ENCODE results near the gene MED25. TPM values are rescaled to one million over a fixed set of nuclear protein-coding genes. Genes with fewer than 3 reads are reported as not detected.

Gene MED25
- total and polyA plus RNA-seq, 2 of the 8 experiments (the other 6 are each of a cell fraction or from before 2014, with no cell fraction given), result 21.6 to 71.4 TPM

GRCh38 chr19:49879243-49879963 lies 61.3 kb downstream of the MED25 start:
- 92% methylated on average over 11 of the region's 12 CpGs; no CpG with 5 or more reads in 1 of the 2 experiments for WGBS, 2 experiments (ENCODE audit: extremely low coverage in 1 of 2, insufficient coverage in 1 of 2, insufficient read length in 1 of 2, insufficient replicate concordance in 2 of 2, low coverage in 1 of 2, low lambda C conversion rate in 2 of 2, missing lambda C conversion rate in 1 of 2)
- H4K91ac ChIP-seq (replicated peaks; ENCODE audit: insufficient read length, low read length), result no peak overlapping the region
- H2BK120ac ChIP-seq (replicated peaks; ENCODE audit: low read depth, low read length), result no peak overlapping the region
- peaks cover 0 to 28% of the 10 kb centered on the region in 2 experiments; a peak in 2 of 4 replicates for H3K79me2 ChIP-seq (ENCODE audit: control insufficient read depth in 1 of 2, insufficient read depth in 2 of 2, low read length in 2 of 2)
- H3K4me3 ChIP-seq (ENCODE audit: extremely low read depth in 1 of 4, insufficient read depth in 2 of 4, low read depth in 3 of 4, low read length in 4 of 4), result peak overlapping the region in 1 of 4 experiments; percentile 90; a peak in 1 of 8 replicates
- peaks cover 0 to 13% (median 7%) of the 10 kb centered on the region in 4 experiments; a peak in 6 of 7 replicates for H3K4me1 ChIP-seq (replicated peaks in 1 of 4; ENCODE audit: control insufficient read depth in 3 of 4, insufficient read depth in 4 of 4, low read length in 3 of 4)
- H3K23ac ChIP-seq (ENCODE audit: insufficient read length), result no peak overlapping the region
- H2BK20ac ChIP-seq (ENCODE audit: low read length), result no peak overlapping the region
- FAIRE-seq (no peak), DNase-seq (ENCODE audit: low read depth in 1 of 2, low spot score in 2 of 2) (no peak)
- H3K9me3 ChIP-seq (ENCODE audit: insufficient read depth in 2 of 2, low read depth in 1 of 2, low read length in 1 of 2), result no peaks in the 10 kb centered on the region
- no peak overlapping the region for H4K8ac ChIP-seq (ENCODE audit: extremely low read depth, insufficient read depth, low read length)
- no peaks in the 10 kb centered on the region for H3K27me3 ChIP-seq (replicated peaks in 1 of 4; ENCODE audit: control insufficient read depth in 3 of 4, extremely low read depth in 1 of 4, insufficient read depth in 3 of 4, low read length in 3 of 4)
- no peak overlapping the region for H3K18ac ChIP-seq (ENCODE audit: extremely low read depth, low read length)
- no peak overlapping the region for H2AK5ac ChIP-seq (ENCODE audit: low read depth, low read length)
- H3K79me1 ChIP-seq (ENCODE audit: low read depth, low read length), result peaks cover 16% of the 10 kb centered on the region
- POLR2A ChIA-PET (ENCODE audit: partially characterized antibody), result interaction anchor here (1.1 to 6.2 kb wide), 4 partner anchors 9 to 16 kb away, joined by 3 to 76 read pairs (median 3); partner anchors contain the start of gene PNKP
- CTCF ChIA-PET (ENCODE audit: partially characterized antibody), result interaction anchor here (0.7 to 1.5 kb wide), 2 partner anchors 74 to 190 kb away, joined by 3 read pairs; partner anchors contain the start of gene ADM5
- H3K4ac ChIP-seq (replicated peaks; ENCODE audit: insufficient read length, low read depth, low read length), result no peak overlapping the region
- H2BK5ac ChIP-seq (ENCODE audit: low read depth, low read length), result no peak overlapping the region
- H3K14ac ChIP-seq (ENCODE audit: insufficient read length), result no peak overlapping the region
- peaks cover 16% of the 10 kb centered on the region for H3K23me2 ChIP-seq (ENCODE audit: low read depth, low read length)
- peak overlapping the region in 1 of 2 experiments; percentile 92; a peak in 1 of 4 replicates for H3K4me2 ChIP-seq (ENCODE audit: insufficient read depth in 1 of 2, low read depth in 2 of 2, low read length in 2 of 2)
- no peak overlapping the region for H3K56ac ChIP-seq (replicated peaks; ENCODE audit: insufficient read length, low read depth, low read length)
- peaks cover 22 to 51% (median 43%) of the 10 kb centered on the region in 4 experiments for H3K36me3 ChIP-seq (ENCODE audit: control insufficient read depth in 2 of 4, insufficient read depth in 4 of 4, low read length in 3 of 4)
- H3K9ac ChIP-seq (replicated peaks in 1 of 4; ENCODE audit: extremely low read depth in 1 of 4, low read depth in 3 of 4, low read length in 3 of 4), result no peak overlapping the region
- no peak overlapping the region for H4K5ac ChIP-seq (ENCODE audit: insufficient read length, low read depth, low read length)
- H2AFZ ChIP-seq (ENCODE audit: low read length), result no peak overlapping the region
- H2BK12ac ChIP-seq (ENCODE audit: low read depth, low read length), result no peak overlapping the region
- peaks cover 10 to 18% of the 10 kb centered on the region in 2 experiments for H4K20me1 ChIP-seq (replicated peaks in 1 of 2; ENCODE audit: control insufficient read depth in 1 of 2, insufficient read depth in 2 of 2, low read length in 2 of 2)
- H2BK15ac ChIP-seq (ENCODE audit: low read length), result no peak overlapping the region; the same call in 1 of the 2 replicates
- H3K27ac ChIP-seq (ENCODE audit: low read depth, low read length), result no peak overlapping the region
- no peak for TF ChIP-seq USF2 (IDR thresholded peaks at IDR 0.05; ENCODE audit: low read length)
- no peak for TF ChIP-seq TBP (IDR thresholded peaks at IDR 0.05; ENCODE audit: low read depth, low read length)
- no peak for TF ChIP-seq TAF1 (IDR thresholded peaks at IDR 0.05; ENCODE audit: low read depth, low read length)
- no peak for TF ChIP-seq GABPA (IDR thresholded peaks at IDR 0.05; ENCODE audit: borderline replicate concordance, insufficient read depth, low read length)
- no peak for TF ChIP-seq BRCA1 (IDR thresholded peaks at IDR 0.05; ENCODE audit: low read depth, low read length)
- no peak for TF ChIP-seq ASH2L (IDR thresholded peaks at IDR 0.05; ENCODE audit: low read length)
- no peak for TF ChIP-seq RXRA (IDR thresholded peaks at IDR 0.05; ENCODE audit: insufficient read depth, low read depth, low read length)
- TF ChIP-seq RFX5 (IDR thresholded peaks at IDR 0.05; ENCODE audit: borderline replicate concordance, low read depth, low read length), result no peak
- TF ChIP-seq KDM5A (IDR thresholded peaks at IDR 0.05; ENCODE audit: low read length), result no peak
- no peak for TF ChIP-seq TCF12 (IDR thresholded peaks at IDR 0.05; ENCODE audit: low read depth, low read length)
- TF ChIP-seq JUND (IDR thresholded peaks at IDR 0.05; ENCODE audit: low read length), result no peak
- no peak for TF ChIP-seq BACH1 (IDR thresholded peaks at IDR 0.05; ENCODE audit: low read length)
